IgD-negative memory B cell (primary cell): ENCODE measurements around the gene ZBTB34. TPM values are rescaled to one million over a fixed set of nuclear protein-coding genes. Genes with fewer than 3 reads are reported as not detected.
"Not testable (repeated sequence)": the region's sequence is repeated elsewhere in the genome, so short reads cannot be mapped to it uniquely, and the experiment has no call there.

ENCODE experiments used
- H3K27ac Mint-ChIP-seq, 3 donors: one replicate each; pipeline ENCODE4 v1.8.0; 2020 to 2022; ENCODE audit warnings: mild to moderate bottlenecking in 3 of 3, mixed read lengths in 3 of 3, moderate library complexity in 1 of 3
- H3K27me3 Mint-ChIP-seq: one replicate; pipeline ENCODE4 v1.8.0; 2021; ENCODE audit warnings: mixed read lengths
- H3K36me3 Mint-ChIP-seq: one replicate; pipeline ENCODE4 v1.8.0; 2020; ENCODE audit warnings: mild to moderate bottlenecking, mixed read lengths
- H3K4me1 Mint-ChIP-seq, 3 donors: one replicate each; pipeline ENCODE4 v1.8.0; 2020 to 2022; ENCODE audit warnings: mixed read lengths in 3 of 3, mild to moderate bottlenecking in 1 of 3
- H3K4me3 Mint-ChIP-seq, 4 donors: one replicate each; pipeline ENCODE4 v1.8.0; 2020 to 2022; ENCODE audit warnings: mild to moderate bottlenecking in 4 of 4, mixed read lengths in 4 of 4, moderate library complexity in 3 of 4
- H3K9me3 Mint-ChIP-seq, 3 donors: one replicate each; pipeline ENCODE4 v1.8.0; 2020 to 2021; ENCODE audit warnings: mixed read lengths in 3 of 3, mild to moderate bottlenecking in 1 of 3
- polyA plus RNA-seq: library from polyadenylated mRNA; unstranded; fragments of 300-500 nt; fragmentation: Illumina TruSeq; gene quantifications from one replicate; pipeline ENCODE4 v1.2.3, GENCODE V29; 2021

Gene ZBTB34, protein sequence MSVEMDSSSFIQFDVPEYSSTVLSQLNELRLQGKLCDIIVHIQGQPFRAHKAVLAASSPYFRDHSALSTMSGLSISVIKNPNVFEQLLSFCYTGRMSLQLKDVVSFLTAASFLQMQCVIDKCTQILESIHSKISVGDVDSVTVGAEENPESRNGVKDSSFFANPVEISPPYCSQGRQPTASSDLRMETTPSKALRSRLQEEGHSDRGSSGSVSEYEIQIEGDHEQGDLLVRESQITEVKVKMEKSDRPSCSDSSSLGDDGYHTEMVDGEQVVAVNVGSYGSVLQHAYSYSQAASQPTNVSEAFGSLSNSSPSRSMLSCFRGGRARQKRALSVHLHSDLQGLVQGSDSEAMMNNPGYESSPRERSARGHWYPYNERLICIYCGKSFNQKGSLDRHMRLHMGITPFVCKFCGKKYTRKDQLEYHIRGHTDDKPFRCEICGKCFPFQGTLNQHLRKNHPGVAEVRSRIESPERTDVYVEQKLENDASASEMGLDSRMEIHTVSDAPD
- 1.2 TPM for polyA plus RNA-seq

DNA sequence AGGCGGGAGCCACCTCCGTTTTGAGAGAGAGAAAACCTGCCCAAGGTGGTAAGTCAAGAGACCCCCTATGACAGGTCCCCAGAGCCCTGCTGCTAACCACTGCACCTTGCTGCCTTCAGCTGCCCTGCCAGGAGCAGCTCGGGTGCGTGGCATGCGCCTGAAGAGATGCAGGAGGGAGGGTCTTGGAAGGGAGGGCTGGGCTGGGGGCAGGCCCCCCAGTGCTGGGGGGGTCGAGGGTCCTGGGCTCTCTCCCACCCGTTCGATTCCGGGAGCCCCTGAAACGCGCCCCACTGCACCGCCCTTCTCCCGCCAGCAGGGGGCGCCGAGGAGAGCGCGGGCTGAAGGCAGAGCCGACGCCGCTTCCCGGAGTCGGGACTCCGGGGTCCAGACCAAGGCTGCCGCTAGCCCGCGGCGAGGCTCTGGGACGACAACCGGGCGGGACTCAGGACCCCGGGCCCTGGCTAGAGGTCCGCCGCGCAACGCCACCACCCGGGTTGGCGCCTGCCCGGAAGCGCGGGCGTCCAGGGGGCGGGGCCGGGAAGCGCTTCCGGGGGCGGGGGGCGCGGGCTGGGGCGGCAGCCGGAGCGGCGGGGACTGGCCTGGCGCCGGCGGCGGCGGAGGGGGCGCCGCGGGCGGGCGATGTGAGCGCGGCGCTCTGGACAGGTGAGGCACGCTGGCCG lies at the start of gene ZBTB34:
TSS of gene ZBTB34 (plus strand) at position 563 of the 680 bp plus-strand sequence. CDS start 18,761 bp downstream, outside the sequence.
- Mint-ChIP-seq H3K4me3 (peak within 1 kb of the TSS; percentile 86 to 98 (median 90)), H3K36me3 (peaks cover 1% of the 10 kb centered on the region), H3K27me3 (peaks cover 5% of the 10 kb centered on the region), H3K27ac (peak within 1 kb of the TSS; percentile 82 to 91 (median 89)), H3K4me1 (peaks cover 17 to 21% (median 20%) of the 10 kb centered on the region in 3 donors), H3K9me3 (no peaks in the 10 kb centered on the region)

DNA sequence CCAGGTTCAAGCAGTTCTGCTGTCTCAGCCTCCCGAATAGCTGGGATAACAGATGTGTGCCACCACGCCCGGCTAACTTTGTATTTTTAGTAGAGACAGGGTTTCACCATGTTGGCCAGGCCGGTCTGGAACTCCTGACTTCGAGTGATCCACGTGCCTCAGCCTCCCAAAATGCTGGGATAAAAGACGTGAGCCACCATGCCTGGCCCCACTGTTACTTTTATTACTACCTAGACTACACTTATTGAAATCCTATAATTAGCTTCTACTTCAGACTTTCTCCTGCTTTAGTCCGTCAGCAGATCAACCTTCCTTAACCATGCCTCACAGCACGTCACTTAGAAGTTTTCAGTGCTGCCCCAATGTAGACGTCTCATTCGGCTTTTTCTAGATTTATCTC lies 47.4 kb upstream of the ZBTB34 start:
- Mint-ChIP-seq H3K36me3 (peaks cover 31% of the 10 kb centered on the region), H3K27ac (no peak overlapping the region), H3K9me3 (peaks cover 0 to 11% (median 9%) of the 10 kb centered on the region in 3 donors), H3K27me3 (no peaks in the 10 kb centered on the region), H3K4me1 (peaks cover 16 to 20% (median 17%) of the 10 kb centered on the region in 3 donors), H3K4me3 (no peak overlapping the region)

DNA sequence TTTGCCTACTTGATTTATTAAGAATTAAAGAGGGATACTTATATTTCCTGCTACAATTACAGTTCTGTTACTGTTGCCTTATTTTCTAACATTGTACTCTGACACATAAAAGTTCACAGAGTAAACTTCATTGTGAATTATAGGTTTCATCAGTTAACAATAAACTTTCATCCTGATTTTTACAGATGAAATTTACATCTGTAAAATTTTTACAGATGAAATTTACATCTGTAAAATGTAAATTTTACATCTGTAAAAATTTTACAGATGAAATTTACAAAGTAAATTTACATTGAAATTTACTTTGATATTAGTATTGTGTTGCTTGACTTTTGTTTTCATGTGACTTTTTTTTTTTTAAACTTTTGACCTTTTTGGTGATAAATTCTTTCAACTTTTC lies 46.3 kb upstream of the ZBTB34 start:
- H3K9me3 Mint-ChIP-seq, result peaks cover 2 to 18% (median 15%) of the 10 kb centered on the region in 3 donors
- no peak overlapping the region for H3K4me3 Mint-ChIP-seq
- no peak overlapping the region for H3K27ac Mint-ChIP-seq
- peaks cover 15 to 19% (median 18%) of the 10 kb centered on the region in 3 donors for H3K4me1 Mint-ChIP-seq
- H3K27me3 Mint-ChIP-seq, result no peaks in the 10 kb centered on the region
- H3K36me3 Mint-ChIP-seq, result peaks cover 40% of the 10 kb centered on the region

DNA sequence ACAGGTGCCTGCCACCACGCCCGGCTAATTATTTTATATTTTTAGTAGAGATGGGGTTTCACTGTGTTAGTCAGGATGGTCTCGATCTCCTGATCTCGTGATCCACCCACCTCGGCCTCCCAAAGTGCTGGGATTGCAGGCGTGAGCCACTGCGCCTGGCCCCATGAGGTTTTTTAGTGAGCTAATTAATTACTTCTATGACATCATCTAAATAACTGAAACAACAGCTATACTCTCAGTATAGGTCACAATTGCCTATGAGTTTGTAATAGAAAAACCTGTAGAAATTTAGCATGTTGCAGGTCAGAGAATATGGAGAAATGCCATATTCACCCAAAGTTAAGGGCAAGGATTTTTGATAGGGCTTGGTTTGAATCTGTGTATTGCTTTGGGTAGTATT lies 42.8 kb upstream of the ZBTB34 start:
- H3K27ac Mint-ChIP-seq, H3K27me3 Mint-ChIP-seq, H3K4me3 Mint-ChIP-seq: not testable (repeated sequence)
- Mint-ChIP-seq H3K9me3 (peaks cover 8 to 23% (median 15%) of the 10 kb centered on the region in 3 donors), H3K36me3 (peaks cover 44% of the 10 kb centered on the region), H3K4me1 (peaks cover 12 to 16% (median 12%) of the 10 kb centered on the region in 3 donors)

DNA sequence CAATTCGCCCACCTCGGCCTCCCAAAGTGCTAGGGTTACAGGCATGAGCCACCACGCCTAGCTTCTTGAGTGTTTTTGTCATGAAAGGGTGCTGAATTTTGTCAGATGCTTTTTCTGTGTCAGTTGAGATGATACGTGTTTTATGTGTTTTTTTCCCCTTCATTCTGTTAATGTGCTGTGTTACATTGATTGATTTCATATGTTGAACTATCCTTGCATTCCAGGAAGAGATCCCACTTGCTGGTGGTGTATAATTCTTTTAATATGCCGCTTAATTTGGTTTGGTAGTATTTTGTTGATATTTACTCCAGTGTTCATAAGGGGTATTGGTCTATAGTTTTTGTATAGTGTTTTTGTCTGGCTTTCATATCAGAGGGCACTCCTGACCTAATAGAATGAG lies 42.0 kb upstream of the ZBTB34 start:
- peaks cover 12 to 17% (median 15%) of the 10 kb centered on the region in 3 donors for H3K4me1 Mint-ChIP-seq
- peaks cover 8 to 23% (median 15%) of the 10 kb centered on the region in 3 donors for H3K9me3 Mint-ChIP-seq
- H3K36me3 Mint-ChIP-seq, result peaks cover 40% of the 10 kb centered on the region
- H3K27ac Mint-ChIP-seq, result no peak overlapping the region
- no peaks in the 10 kb centered on the region for H3K27me3 Mint-ChIP-seq
- H3K4me3 Mint-ChIP-seq, result no peak overlapping the region

DNA sequence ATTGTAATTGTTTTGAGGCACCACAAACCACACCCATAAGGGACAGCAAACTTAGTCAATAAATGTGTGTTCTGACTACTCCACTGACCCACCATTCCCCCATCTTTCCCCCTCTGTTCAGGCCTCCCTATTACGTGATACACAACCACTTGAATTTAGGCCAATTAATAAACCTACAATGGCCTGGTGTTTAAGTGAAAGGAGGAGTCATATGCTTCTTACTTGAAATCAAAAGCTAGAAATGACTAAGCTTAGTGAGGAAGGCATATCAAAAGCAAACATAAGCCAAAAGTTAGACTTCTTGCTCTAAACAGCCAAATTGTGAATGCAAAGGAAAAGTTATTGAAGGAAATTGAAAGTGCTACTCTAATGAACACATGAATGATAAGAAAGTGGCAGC lies 41.0 kb upstream of the ZBTB34 start:
- H3K4me1 Mint-ChIP-seq, result peaks cover 14 to 18% (median 17%) of the 10 kb centered on the region in 3 donors
- H3K4me3 Mint-ChIP-seq, result no peak overlapping the region
- peaks cover 8 to 23% (median 15%) of the 10 kb centered on the region in 3 donors for H3K9me3 Mint-ChIP-seq
- peaks cover 37% of the 10 kb centered on the region for H3K36me3 Mint-ChIP-seq
- no peak overlapping the region for H3K27ac Mint-ChIP-seq
- H3K27me3 Mint-ChIP-seq, result no peaks in the 10 kb centered on the region

DNA sequence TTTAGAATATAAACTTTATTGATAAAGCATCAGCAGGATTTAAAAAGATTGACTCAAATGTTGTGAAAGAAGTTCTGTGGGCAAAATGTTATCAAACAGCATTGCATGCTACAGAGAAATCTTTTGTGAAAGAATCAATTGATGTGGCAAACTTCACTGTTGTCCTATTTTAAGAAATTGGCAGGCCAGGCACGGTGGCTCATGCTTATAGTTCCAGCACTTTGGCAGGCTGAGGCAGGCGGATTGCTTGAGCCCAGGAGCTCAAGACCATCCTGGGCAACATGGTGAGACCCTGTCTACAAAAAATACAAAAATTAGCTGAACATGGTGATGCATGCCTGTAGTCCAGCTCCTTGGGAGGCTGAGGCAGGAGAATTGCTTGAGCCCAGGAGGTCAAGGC lies 38.2 kb upstream of the ZBTB34 start:
- Mint-ChIP-seq H3K9me3 (peaks cover 6 to 14% (median 8%) of the 10 kb centered on the region in 3 donors), H3K4me1 (peaks cover 16 to 21% (median 17%) of the 10 kb centered on the region in 3 donors), H3K27ac (no peak overlapping the region), H3K27me3 (no peaks in the 10 kb centered on the region), H3K4me3 (no peak overlapping the region), H3K36me3 (peaks cover 27% of the 10 kb centered on the region)

DNA sequence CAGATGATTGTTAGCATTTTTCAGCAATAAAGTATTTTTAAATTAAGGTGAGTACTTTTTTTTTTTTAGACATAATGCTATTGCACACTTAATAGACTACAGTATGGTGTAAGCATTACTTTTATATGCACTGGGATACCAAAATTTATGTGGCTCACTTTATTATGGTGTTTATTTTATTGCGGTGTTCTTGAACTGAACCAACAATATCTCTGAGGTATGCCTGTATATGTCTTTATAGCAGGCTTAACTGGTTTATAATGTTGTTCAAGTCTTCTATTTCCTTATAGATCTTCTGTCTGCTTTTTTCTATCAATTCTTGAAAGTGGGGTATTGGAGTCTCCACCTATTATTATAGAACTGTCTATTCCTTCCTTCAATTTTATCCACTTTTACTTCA lies 37.6 kb upstream of the ZBTB34 start:
- Mint-ChIP-seq H3K27ac (no peak overlapping the region), H3K4me3 (no peak overlapping the region), H3K9me3 (peaks cover 6 to 11% (median 8%) of the 10 kb centered on the region in 3 donors), H3K4me1 (peaks cover 16 to 21% (median 17%) of the 10 kb centered on the region in 3 donors), H3K27me3 (no peaks in the 10 kb centered on the region), H3K36me3 (peaks cover 27% of the 10 kb centered on the region)

DNA sequence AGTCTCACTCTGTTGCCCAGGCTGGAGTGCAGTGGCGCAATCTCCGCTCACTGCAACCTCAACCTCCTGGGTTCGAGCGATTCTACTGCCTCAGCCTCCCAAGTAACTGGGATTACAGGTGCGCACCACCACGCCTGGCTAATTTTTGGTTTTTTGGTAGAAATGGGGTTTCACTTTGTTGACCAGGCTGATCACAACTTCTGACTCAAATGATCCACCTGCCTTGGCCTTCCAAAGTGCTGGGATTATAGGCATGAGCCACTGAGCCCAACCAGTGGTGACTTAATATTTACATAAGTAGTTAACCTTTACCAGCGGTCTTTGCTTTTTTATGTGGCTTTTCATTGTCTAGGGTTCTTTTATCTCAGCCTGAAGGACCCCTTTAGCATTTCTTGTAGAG lies 36.4 kb upstream of the ZBTB34 start:
- H3K27ac Mint-ChIP-seq, H3K27me3 Mint-ChIP-seq: not testable (repeated sequence)

DNA sequence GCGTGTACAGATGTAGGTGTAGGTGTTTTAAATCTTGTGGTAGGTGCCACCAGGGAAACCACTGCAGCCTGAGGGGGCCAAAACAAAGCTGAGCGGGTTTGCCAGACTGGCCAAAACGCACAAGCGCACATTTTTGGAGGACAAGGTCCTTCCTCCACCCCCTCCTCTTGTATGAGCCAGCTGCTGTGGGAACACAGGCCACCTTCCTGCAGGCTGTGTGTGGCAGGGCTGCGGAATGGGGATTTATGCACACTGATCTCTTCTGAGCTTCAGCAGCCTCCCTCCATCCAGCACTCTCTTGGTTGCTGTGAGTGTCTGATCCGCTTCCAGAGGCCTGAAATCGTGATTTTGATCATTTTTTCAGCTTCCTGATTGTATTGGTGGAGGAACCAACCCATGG lies 33.2 kb upstream of the ZBTB34 start:
- peaks cover 11% of the 10 kb centered on the region for H3K36me3 Mint-ChIP-seq
- H3K27ac Mint-ChIP-seq, result peak overlapping the region in 1 of 3 donors; percentile 71
- H3K9me3 Mint-ChIP-seq, result no peaks in the 10 kb centered on the region
- H3K4me3 Mint-ChIP-seq, result no peak overlapping the region
- H3K27me3 Mint-ChIP-seq, result no peaks in the 10 kb centered on the region
- H3K4me1 Mint-ChIP-seq, result peaks cover 11 to 17% (median 15%) of the 10 kb centered on the region in 3 donors

More for the DNA sequence above, 36.4 kb upstream of the ZBTB34 start:
- peak overlapping the region in 1 of 4 donors; percentile 1 for H3K4me3 Mint-ChIP-seq
- H3K36me3 Mint-ChIP-seq, result peaks cover 17% of the 10 kb centered on the region
- H3K9me3 Mint-ChIP-seq, result not testable (repeated sequence)
- peaks cover 13 to 17% (median 16%) of the 10 kb centered on the region in 3 donors for H3K4me1 Mint-ChIP-seq

DNA sequence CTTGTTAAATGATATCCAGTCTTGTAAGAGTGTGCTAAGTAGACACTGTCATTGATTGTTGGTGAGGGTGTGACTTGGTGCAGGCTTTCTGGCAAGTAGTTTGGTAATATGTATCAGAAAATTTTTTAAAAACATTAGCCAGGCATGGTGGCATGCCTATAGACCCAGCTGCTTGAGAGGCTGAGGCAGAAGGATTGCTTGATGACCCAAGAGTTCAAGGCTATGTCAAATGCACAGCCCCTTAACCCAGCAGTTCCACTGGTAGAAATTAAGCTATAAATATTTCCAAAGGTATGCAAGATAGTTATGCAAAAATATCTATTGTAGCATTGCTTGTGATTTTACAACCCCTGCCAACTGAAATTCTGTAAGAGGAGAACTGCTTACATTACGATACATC lies 31.4 kb upstream of the ZBTB34 start:
- no peak overlapping the region for H3K27ac Mint-ChIP-seq
- peaks cover 19% of the 10 kb centered on the region for H3K36me3 Mint-ChIP-seq
- H3K4me1 Mint-ChIP-seq, result peaks cover 16 to 20% (median 18%) of the 10 kb centered on the region in 3 donors
- no peaks in the 10 kb centered on the region for H3K27me3 Mint-ChIP-seq
- H3K4me3 Mint-ChIP-seq, result no peak overlapping the region
- no peaks in the 10 kb centered on the region for H3K9me3 Mint-ChIP-seq

DNA sequence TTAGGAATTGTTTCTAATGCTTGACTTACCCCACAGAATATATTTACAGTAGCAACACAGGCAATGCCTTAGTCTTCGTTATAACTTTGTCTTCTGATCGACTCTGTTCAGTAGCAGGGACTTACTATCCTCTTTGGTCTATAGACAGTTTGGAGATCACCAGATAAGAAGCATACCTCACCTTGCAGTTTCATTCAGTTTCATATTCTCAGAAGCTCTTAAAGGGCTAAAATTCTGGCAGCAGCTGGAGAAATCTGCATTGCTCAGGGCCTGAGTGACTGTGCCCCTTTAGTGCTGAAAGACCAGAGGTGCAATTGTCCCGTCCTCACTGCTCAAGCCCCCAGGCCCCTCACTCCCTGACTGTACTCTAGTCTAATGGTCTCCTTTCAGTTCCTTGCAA lies 29.6 kb upstream of the ZBTB34 start:
- Mint-ChIP-seq H3K27ac (no peak overlapping the region), H3K9me3 (no peaks in the 10 kb centered on the region), H3K4me3 (no peak overlapping the region), H3K4me1 (peaks cover 21 to 28% (median 22%) of the 10 kb centered on the region in 3 donors), H3K27me3 (no peaks in the 10 kb centered on the region), H3K36me3 (peaks cover 16% of the 10 kb centered on the region)

DNA sequence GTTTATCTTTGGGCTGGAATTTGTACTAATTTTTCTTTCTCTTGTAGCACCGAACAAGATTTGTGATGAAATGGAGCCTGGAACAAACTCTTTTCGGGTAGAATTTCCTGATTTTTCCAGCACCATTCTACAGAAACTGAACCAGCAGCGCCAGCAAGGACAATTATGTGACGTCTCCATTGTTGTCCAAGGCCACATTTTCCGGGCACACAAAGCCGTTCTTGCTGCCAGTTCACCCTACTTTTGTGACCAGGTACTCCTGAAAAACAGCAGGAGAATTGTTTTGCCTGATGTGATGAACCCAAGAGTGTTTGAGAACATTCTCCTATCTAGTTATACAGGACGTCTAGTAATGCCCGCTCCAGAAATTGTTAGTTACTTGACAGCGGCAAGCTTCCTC lies 28.0 kb upstream of the ZBTB34 start:
- Mint-ChIP-seq H3K27me3 (no peaks in the 10 kb centered on the region), H3K4me3 (no peak overlapping the region), H3K27ac (peak overlapping the region in 1 of 3 donors; percentile 43), H3K4me1 (peaks cover 23 to 26% (median 24%) of the 10 kb centered on the region in 3 donors), H3K9me3 (no peaks in the 10 kb centered on the region), H3K36me3 (peaks cover 17% of the 10 kb centered on the region)

DNA sequence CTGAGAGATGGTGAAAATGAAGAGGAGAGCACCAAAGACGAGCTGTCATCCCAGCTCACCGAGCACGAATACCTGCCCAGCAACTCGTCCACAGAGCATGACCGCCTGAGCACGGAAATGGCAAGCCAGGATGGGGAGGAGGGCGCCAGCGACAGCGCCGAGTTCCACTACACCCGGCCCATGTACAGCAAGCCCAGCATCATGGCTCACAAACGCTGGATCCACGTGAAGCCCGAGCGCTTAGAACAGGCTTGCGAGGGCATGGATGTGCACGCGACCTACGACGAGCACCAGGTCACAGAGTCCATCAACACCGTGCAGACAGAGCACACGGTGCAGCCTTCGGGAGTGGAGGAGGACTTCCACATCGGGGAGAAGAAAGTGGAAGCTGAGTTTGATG lies 27.4 kb upstream of the ZBTB34 start:
- H3K27ac Mint-ChIP-seq, result no peak overlapping the region
- no peaks in the 10 kb centered on the region for H3K27me3 Mint-ChIP-seq
- H3K36me3 Mint-ChIP-seq, result peaks cover 17% of the 10 kb centered on the region
- peaks cover 28 to 30% (median 28%) of the 10 kb centered on the region in 3 donors for H3K4me1 Mint-ChIP-seq
- no peak overlapping the region for H3K4me3 Mint-ChIP-seq
- no peaks in the 10 kb centered on the region for H3K9me3 Mint-ChIP-seq

DNA sequence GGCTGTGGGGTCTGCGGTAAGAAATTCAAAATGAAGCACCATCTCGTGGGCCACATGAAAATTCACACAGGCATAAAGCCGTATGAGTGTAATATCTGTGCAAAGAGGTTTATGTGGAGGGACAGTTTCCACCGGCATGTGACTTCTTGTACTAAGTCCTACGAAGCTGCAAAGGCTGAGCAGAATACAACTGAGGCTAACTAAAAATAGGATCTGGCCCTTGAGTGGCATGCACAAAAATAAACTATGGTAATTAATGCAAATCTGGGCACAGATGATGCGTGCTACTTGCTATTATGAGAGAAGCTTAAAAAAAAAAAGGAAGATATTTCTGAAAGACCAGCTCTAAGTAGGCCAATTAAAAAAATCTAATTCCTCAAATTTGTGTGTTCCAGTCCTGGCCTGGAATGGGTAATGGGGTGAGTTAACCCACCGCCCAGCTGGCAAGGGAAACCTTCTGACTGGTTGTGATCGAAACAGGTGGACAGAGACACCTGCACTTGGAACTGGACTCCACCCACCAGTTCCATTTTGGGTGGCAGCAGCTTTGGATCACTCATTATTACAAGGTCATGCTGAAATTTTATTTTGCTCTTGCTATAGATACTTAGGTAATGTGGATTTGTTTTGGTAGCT lies 26.6 kb upstream of the ZBTB34 start:
- no peaks in the 10 kb centered on the region for H3K27me3 Mint-ChIP-seq
- peak overlapping the region in 2 of 4 donors; percentile 58 to 66 for H3K4me3 Mint-ChIP-seq
- H3K4me1 Mint-ChIP-seq, result peaks cover 28 to 32% (median 28%) of the 10 kb centered on the region in 3 donors
- peak overlapping the region in 1 of 3 donors; percentile 15 for H3K27ac Mint-ChIP-seq
- H3K36me3 Mint-ChIP-seq, result peaks cover 17% of the 10 kb centered on the region
- no peaks in the 10 kb centered on the region for H3K9me3 Mint-ChIP-seq
